Lung (tissue), 12 donors: ENCODE results near the gene KRT86. TPM values are rescaled to one million over a fixed set of nuclear protein-coding genes. Genes with fewer than 3 reads are reported as not detected.

Experiments
- ATAC-seq: fragments of 200-7000 bp; cut with Tn5 transposase; one replicate; pipeline ENCODE4 v1.9.1; 2020; ENCODE audit warnings: moderate number of reproducible peaks; ENCODE audit not compliant: insufficient read depth, low FRiP score
- DNase-seq, 3 donors: peaks; one replicate each; pipeline ENCODE4 v3.0.0-alpha.2; 2013 to 2017
- H3K27ac ChIP-seq, 2 donors: one replicate each; pipeline ENCODE4 v1.5.1; 2013; ENCODE audit warnings: mild to moderate bottlenecking in 2 of 2, moderate library complexity in 2 of 2, control low read depth in 1 of 2, inconsistent platforms in 1 of 2, low read depth in 1 of 2, low read length in 1 of 2
- H3K27me3 ChIP-seq, 3 donors: one replicate each; pipeline ENCODE4 v1.5.1; 2013; ENCODE audit warnings: low read length in 2 of 3; ENCODE audit not compliant: control insufficient read depth in 3 of 3, insufficient read depth in 3 of 3
- H3K36me3 ChIP-seq, 4 donors: one replicate each; pipeline ENCODE4 v1.5.1; 2013; ENCODE audit warnings: low read length in 4 of 4, mild to moderate bottlenecking in 1 of 4, moderate library complexity in 1 of 4; ENCODE audit not compliant: control insufficient read depth in 4 of 4, insufficient read depth in 4 of 4
- H3K4me1 ChIP-seq, 5 donors: one replicate each; pipeline ENCODE4 v1.5.1; 2013; ENCODE audit warnings: low read length in 5 of 5, mild to moderate bottlenecking in 2 of 5, moderate library complexity in 1 of 5; ENCODE audit not compliant: control insufficient read depth in 5 of 5, insufficient read depth in 5 of 5
- H3K4me3 ChIP-seq: one replicate; pipeline ENCODE4 v1.5.1; 2013; ENCODE audit warnings: mild to moderate bottlenecking, control low read depth, moderate library complexity
- H3K9ac ChIP-seq, 2 donors: one replicate each; pipeline ENCODE4 v1.5.1; 2013; ENCODE audit warnings: low read length in 2 of 2, control low read depth in 1 of 2; ENCODE audit not compliant: insufficient read depth in 1 of 2
- H3K9me3 ChIP-seq, 4 donors: one replicate each; pipeline ENCODE4 v1.5.1; 2013; ENCODE audit warnings: low read length in 3 of 4, mild to moderate bottlenecking in 1 of 4, moderate library complexity in 1 of 4; ENCODE audit not compliant: control insufficient read depth in 4 of 4, insufficient read depth in 3 of 4
- CTCF ChIP-seq: IDR thresholded peaks from 2 replicates; pipeline ENCODE4 v1.5.1; 2012; ENCODE audit warnings: mild to moderate bottlenecking; ENCODE audit errors: control extremely low read depth, extremely low read depth
- WGBS, 2 donors: extraction: QIAGEN DNeasy Blood & Tissue Kit; methylation state at CpG; one replicate each; pipeline ENCODE4 v1.1.7; 2013; 5-methylcytosine and 5-hydroxymethylcytosine counted together
- polyA plus RNA-seq, 2 donors: library from polyadenylated mRNA; stranded (reverse); fragments of 200-250 nt; gene quantifications; one replicate each; pipeline ENCODE4 v1.2.1, GENCODE V29; 2013
- total RNA-seq, 2 donors: library from RNA; depleted of rRNA in 1 of 2; stranded (reverse); fragments of >200 nt in 1 of 2; gene quantifications; one replicate each; pipeline ENCODE4 v1.2.1, GENCODE V29; 2014 to 2021
- donor health status: control.
- donor health status: control.
- donor health status: Bipolar disorder and iron deficiency.
- donor health status: healthy.
- donor health status: DM: yes; HTN: yes; CAD: no.

Gene KRT86
- total and polyA plus RNA-seq, 4 donors = 0.11 to 1.1 (median 0.31) TPM; not detected in 1

GRCh38 chr12:52260361-52261207 lies 13.9 kb upstream of the KRT86 start:
- peaks cover 3 to 60% (median 58%) of the 10 kb centered on the region in 3 donors for H3K27me3 ChIP-seq
- H3K9ac ChIP-seq = no peak overlapping the region
- peaks cover 0 to 4% (median 0%) of the 10 kb centered on the region in 4 donors for H3K9me3 ChIP-seq
- TF ChIP-seq CTCF = no peak
- 28 to 59% methylated on average over 9 of the region's 9 CpGs for WGBS, 2 donors
- no peak overlapping the region for H3K27ac ChIP-seq
- DNase-seq (no peak), ATAC-seq (no peak)
- H3K36me3 ChIP-seq = no peaks in the 10 kb centered on the region
- H3K4me3 ChIP-seq = no peak overlapping the region
- peaks cover 0 to 6% (median 3%) of the 10 kb centered on the region in 5 donors for H3K4me1 ChIP-seq

GRCh38 chr12:52261208-52261484 lies 13.3 kb upstream of the KRT86 start:
- Histone ChIP-seq H3K9me3 (peaks cover 0 to 4% (median 0%) of the 10 kb centered on the region in 4 donors), H3K36me3 (no peaks in the 10 kb centered on the region), H3K27ac (no peak overlapping the region), H3K4me1 (peaks cover 0 to 6% (median 3%) of the 10 kb centered on the region in 5 donors), H3K9ac (no peak overlapping the region), H3K4me3 (no peak overlapping the region), H3K27me3 (peaks cover 3 to 55% (median 52%) of the 10 kb centered on the region in 3 donors)
- WGBS, 2 donors = 77 to 78% methylated on average over 1 of the region's 1 CpG
- TF ChIP-seq CTCF = no peak
- ATAC-seq (no peak), DNase-seq (no peak)

- TF ChIP-seq CTCF = no peak
- 83 to 95% methylated on average over 3 of the region's 3 CpGs for WGBS, 2 donors
- Histone ChIP-seq H3K4me1 (peaks cover 0 to 6% (median 3%) of the 10 kb centered on the region in 5 donors), H3K4me3 (no peak overlapping the region), H3K36me3 (no peaks in the 10 kb centered on the region), H3K27me3 (peaks cover 2 to 43% (median 41%) of the 10 kb centered on the region in 3 donors), H3K9ac (no peak overlapping the region), H3K27ac (no peak overlapping the region), H3K9me3 (peaks cover 0 to 4% (median 0%) of the 10 kb centered on the region in 4 donors)
- DNase-seq (no peak), ATAC-seq (no peak)
These were observed 12.2 kb upstream of the KRT86 start for GRCh38 chr12:52262286-52262685.
